Heart left ventricle (tissue), 16 donors: Measurements from ENCODE around the gene ULK1. TPM values are rescaled to one million over a fixed set of nuclear protein-coding genes. Genes with fewer than 3 reads are reported as not detected.

Experiments
- ATAC-seq, 4 donors: fragments of 200-7000 bp; cut with Tn5 transposase; one replicate each; pipeline ENCODE4 v1.9.1; 2020 to 2022; ENCODE audit warnings: moderate library complexity in 4 of 4, mild to moderate bottlenecking in 3 of 4, moderate number of reproducible peaks in 1 of 4
- DNase-seq, 5 donors: peaks; one replicate each; pipeline ENCODE4 v3.0.0-alpha.2; 2020
- H3K27ac ChIP-seq, 12 donors: fragments of 200-600 bp; sonication (generic) in 4 of 12; one replicate each; pipeline versions ENCODE4 v1.5.0 to v1.8.0; 2016 to 2022; ENCODE audit warnings: mild to moderate bottlenecking in 2 of 12
- H3K27me3 ChIP-seq, 9 donors: fragments of 200-600 bp; sonication (generic) in 2 of 9; one replicate each; pipeline versions ENCODE4 v1.5.1 to v1.8.0; 2016 to 2022; ENCODE audit warnings: mild to moderate bottlenecking in 3 of 9
- H3K36me3 ChIP-seq, 9 donors: fragments of 200-600 bp; sonication (generic) in 2 of 9; one replicate each; pipeline versions ENCODE4 v1.5.0 to v1.8.0; 2018 to 2022; ENCODE audit warnings: mild to moderate bottlenecking in 2 of 9
- H3K4me1 ChIP-seq, 12 donors: fragments of 200-600 bp; sonication (generic) in 4 of 12; one replicate each; pipeline versions ENCODE4 v1.5.0 to v1.8.0; 2016 to 2022; ENCODE audit warnings: mild to moderate bottlenecking in 3 of 12
- H3K4me3 ChIP-seq, 12 donors: fragments of 200-600 bp; sonication (generic) in 4 of 12; one replicate each; pipeline versions ENCODE4 v1.5.0 to v1.8.0; 2017 to 2022; ENCODE audit warnings: mild to moderate bottlenecking in 9 of 12, moderate library complexity in 4 of 12
- H3K9me3 ChIP-seq, 12 donors: fragments of 200-600 bp; sonication (generic) in 4 of 12; one replicate each; pipeline versions ENCODE4 v1.5.0 to v1.8.0; 2016 to 2022; ENCODE audit warnings: mild to moderate bottlenecking in 1 of 12
- CTCF ChIP-seq, 12 donors: fragments of 200-600 bp; sonication (generic) in 4 of 12; IDR thresholded peaks; one replicate each; pipeline versions ENCODE4 v1.5.0 to v1.8.0; 2018 to 2022; ENCODE audit warnings: antibody characterized with exemption in 12 of 12, mild to moderate bottlenecking in 5 of 12
- POLR2A ChIP-seq, 2 donors: fragments of 450-650 bp; IDR thresholded peaks; one replicate each; pipeline ENCODE4 v1.6.1; 2017; ENCODE audit warnings: antibody characterized with exemption in 2 of 2, mild to moderate bottlenecking in 2 of 2, moderate library complexity in 2 of 2
- WGBS, 4 donors: extraction: QIAGEN DNeasy Blood & Tissue Kit in 2 of 4; methylation state at CpG; one replicate each; pipeline versions ENCODE4 v1.1.5 to v1.1.7; 2013 to 2018; 5-methylcytosine and 5-hydroxymethylcytosine counted together
- intact Hi-C, 10 donors: fragments of 100-400 bp; cut with DNase I; formaldehyde crosslinking; loops; one replicate each; pipeline versions ENCODE4 v1.11.1 to v1.14.2; 2022
- polyA plus RNA-seq, 2 donors: library from polyadenylated mRNA; stranded (reverse); fragments of 200-250 nt; gene quantifications; one replicate each; pipeline ENCODE4 v1.2.3, GENCODE V29; 2013
- total RNA-seq, 9 donors: library from RNA; depleted of rRNA in 2 of 9; stranded (reverse); fragments of >200 nt in 2 of 9; fragmentation: NEBNext Ultra II Directional in 3 of 9; extraction: Animal tissue kit (Norgen Biotek cat#: 25700) in 3 of 9; gene quantifications; one replicate each; pipeline versions ENCODE4 v1.1.0 to v1.2.4, GENCODE V29; 2016 to 2023
- donor health status: ischemic (EF 13 %, LVEDD 7.1; RV severe dilation, severe dysfunction).
- donor health status: healthy with polysubstance abuse.
- donor health status: DM: no; HTN: yes; CAD: no.
- donor health status: DM: no; HTN: no; CAD: no.
- donor health status: ischemic (EF 25% LVEDD 6.9; RV normal size, moderate dysfunction).
- donor health status: ischemic (EF 25% LVEDD 5.7; RV mildly dilated, moderate dysfunction).
- donor health status: healthy.
- donor health status: DM: yes; HTN: yes; CAD: no.
- donor health status: ischemic (EF 35%, LVEDD 5.7; RV mildly dilated, moderate dysfunction).
- donor health status: nonischemic (EF 11% LVEDD 7.7; RV severe dilation, severe dysfunction).
- donor health status: DM: yes; HTN: yes; CAD: no.
- donor health status: PGD.
- donor health status: ischemic (EF 29% LVEDD 5.4; RV normal size, mild dysfunction).
- donor health status: nonischemic (EF 23%, LVEDD 6.1; RV moderate dilation, normal function).

ULK1 gene
- total and polyA plus RNA-seq, 11 donors = 21.9 to 56.0 (median 41.8) TPM

GRCh38 chr12:131854861-131855476, 39.5 kb upstream of the ULK1 start:
- WGBS, 4 donors = 76 to 86% (median 84%) methylated on average over 12 to 16 of the region's 16 CpGs
- DNase-seq = peak in 1 of 5 donors; percentile 37
- TF ChIP-seq CTCF (IDR thresholded peaks at IDR 0.05) (no peak), POLR2A (IDR thresholded peaks at IDR 0.05) (no peak)

GRCh38 chr12:131855521-131856142, 38.8 kb upstream of the ULK1 start:
- peaks cover 0 to 14% (median 0%) of the 10 kb centered on the region in 12 donors for H3K4me1 ChIP-seq
- H3K27ac ChIP-seq = no peak overlapping the region
- no peak overlapping the region for H3K4me3 ChIP-seq
- TF ChIP-seq POLR2A (IDR thresholded peaks at IDR 0.05) = no peak
- TF ChIP-seq CTCF (IDR thresholded peaks at IDR 0.05) = no peak
- WGBS, 4 donors = 39 to 55% (median 48%) methylated on average over 15 to 30 of the region's 30 CpGs
- ATAC-seq = no peak
- intact Hi-C loops = loop anchor here in 2 of 10 donors (10.0 kb wide), 2 partner anchors 89 to 139 kb away; partner anchors contain the start of gene EP400 (in 1 of the 2)
- H3K27me3 ChIP-seq = peaks cover 0 to 26% (median 6%) of the 10 kb centered on the region in 9 donors
- H3K36me3 ChIP-seq = no peaks in the 10 kb centered on the region
- no peaks in the 10 kb centered on the region for H3K9me3 ChIP-seq
- peak in 1 of 5 donors; percentile 39 for DNase-seq

More at GRCh38 chr12:131854861-131855476, 39.5 kb upstream of the ULK1 start:
- Histone ChIP-seq H3K36me3 (no peaks in the 10 kb centered on the region), H3K27me3 (peaks cover 0 to 26% (median 6%) of the 10 kb centered on the region in 9 donors), H3K4me3 (no peak overlapping the region), H3K4me1 (peaks cover 0 to 8% (median 0%) of the 10 kb centered on the region in 12 donors), H3K27ac (no peak overlapping the region), H3K9me3 (no peaks in the 10 kb centered on the region)
- no peak for ATAC-seq
- intact Hi-C loops = loop anchor here in 3 of 10 donors (5.0 to 10.0 kb wide), 4 partner anchors 90 to 147 kb away; partner anchors contain the start of gene EP400 (in 2 of the 3)

GRCh38 chr12:131856366-131857097, 37.9 kb upstream of the ULK1 start:
- H3K4me3 ChIP-seq = no peak overlapping the region
- peak in 1 of 5 donors; percentile 42 for DNase-seq
- WGBS, 4 donors = 81 to 89% (median 88%) methylated on average over 10 of the region's 10 CpGs
- TF ChIP-seq CTCF (IDR thresholded peaks at IDR 0.05) (no peak), POLR2A (IDR thresholded peaks at IDR 0.05) (no peak)
- no peak overlapping the region for H3K27ac ChIP-seq
- intact Hi-C loops = loop anchor here in 2 of 10 donors (10.0 kb wide), 2 partner anchors 88 to 138 kb away; partner anchors contain the start of gene EP400 (in 1 of the 2)
- no peak for ATAC-seq
- H3K36me3 ChIP-seq = no peaks in the 10 kb centered on the region
- no peaks in the 10 kb centered on the region for H3K9me3 ChIP-seq
- peaks cover 0 to 23% (median 0%) of the 10 kb centered on the region in 12 donors for H3K4me1 ChIP-seq
- H3K27me3 ChIP-seq = peaks cover 0 to 29% (median 6%) of the 10 kb centered on the region in 9 donors
